ENCODE measurements around the gene UTS2.

- TF ChIP-seq TEAD4 (IDR thresholded peaks at IDR 0.05; ENCODE audit: low read depth, low read length) (no peak), NANOG (IDR thresholded peaks at IDR 0.05; ENCODE audit: insufficient read depth, low read depth, low read length, poor library complexity, severe bottlenecking) (no peak), RFX5 (IDR thresholded peaks at IDR 0.05; ENCODE audit: borderline replicate concordance, low read depth, low read length) (no peak), POLR2A (IDR thresholded peaks at IDR 0.05; ENCODE audit: control extremely low read depth in 1 of 2, low read depth in 2 of 2, low read length in 2 of 2) (no peak), SP2 (IDR thresholded peaks at IDR 0.05; ENCODE audit: low read length) (no peak)
- TF ChIP-seq, protein P1, sequence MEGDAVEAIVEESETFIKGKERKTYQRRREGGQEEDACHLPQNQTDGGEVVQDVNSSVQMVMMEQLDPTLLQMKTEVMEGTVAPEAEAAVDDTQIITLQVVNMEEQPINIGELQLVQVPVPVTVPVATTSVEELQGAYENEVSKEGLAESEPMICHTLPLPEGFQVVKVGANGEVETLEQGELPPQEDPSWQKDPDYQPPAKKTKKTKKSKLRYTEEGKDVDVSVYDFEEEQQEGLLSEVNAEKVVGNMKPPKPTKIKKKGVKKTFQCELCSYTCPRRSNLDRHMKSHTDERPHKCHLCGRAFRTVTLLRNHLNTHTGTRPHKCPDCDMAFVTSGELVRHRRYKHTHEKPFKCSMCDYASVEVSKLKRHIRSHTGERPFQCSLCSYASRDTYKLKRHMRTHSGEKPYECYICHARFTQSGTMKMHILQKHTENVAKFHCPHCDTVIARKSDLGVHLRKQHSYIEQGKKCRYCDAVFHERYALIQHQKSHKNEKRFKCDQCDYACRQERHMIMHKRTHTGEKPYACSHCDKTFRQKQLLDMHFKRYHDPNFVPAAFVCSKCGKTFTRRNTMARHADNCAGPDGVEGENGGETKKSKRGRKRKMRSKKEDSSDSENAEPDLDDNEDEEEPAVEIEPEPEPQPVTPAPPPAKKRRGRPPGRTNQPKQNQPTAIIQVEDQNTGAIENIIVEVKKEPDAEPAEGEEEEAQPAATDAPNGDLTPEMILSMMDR (IDR thresholded peaks at IDR 0.05; ENCODE audit: control extremely low read depth in 1 of 3, insufficient read depth in 1 of 3, low read depth in 1 of 3, low read length in 3 of 3), result peak in 2 of 3 experiments; percentile 12 to 59; a peak in 2 of 4 replicates
Measured at GRCh38 chr1:7808253-7808844, 44.5 kb downstream of the UTS2 start.
